GM18499 (cell line): ENCODE results near the gene CABLES1.
"Not testable (repeated sequence)": the region's sequence is repeated elsewhere in the genome, so short reads cannot be mapped to it uniquely, and the experiment has no call there.

Experiments
- ATAC-seq: cut with Tn5 transposase; IDR thresholded peaks from one replicate; pipeline ENCODE4 v1.9.1; 2021; ENCODE audit warnings: moderate number of reproducible peaks; ENCODE audit not compliant: insufficient read depth, unreplicated experiment

Gene CABLES1

GRCh38 chr18:23279931-23280330 lies 144.6 kb downstream of the CABLES1 start:
- no peak for ATAC-seq

DNA sequence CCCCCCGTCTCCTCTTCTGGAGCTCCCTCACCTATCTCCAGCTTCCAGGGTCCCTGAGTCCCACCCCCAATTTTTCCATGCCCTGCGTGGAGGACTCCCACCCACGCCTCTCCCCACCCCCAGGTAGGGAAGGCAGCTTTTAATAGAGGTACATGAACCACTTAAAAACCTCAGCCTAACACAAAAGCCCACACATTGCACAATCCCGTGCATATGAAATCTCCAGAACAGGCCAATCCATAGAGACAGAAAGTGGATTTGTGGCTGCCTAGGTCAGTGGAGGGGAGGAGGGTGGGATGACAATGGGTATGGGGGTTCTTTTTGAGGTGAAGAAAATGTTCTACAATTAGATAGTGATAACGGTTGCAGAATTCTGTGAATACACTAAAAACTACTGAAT lies 145.6 kb downstream of the CABLES1 start:
- no peak for ATAC-seq

GRCh38 chr18:23281626-23282436 lies 146.5 kb downstream of the CABLES1 start:
- no peak for ATAC-seq

- ATAC-seq = no peak
Measured at GRCh38 chr18:23282437-23282781, 147.1 kb downstream of the CABLES1 start.

DNA sequence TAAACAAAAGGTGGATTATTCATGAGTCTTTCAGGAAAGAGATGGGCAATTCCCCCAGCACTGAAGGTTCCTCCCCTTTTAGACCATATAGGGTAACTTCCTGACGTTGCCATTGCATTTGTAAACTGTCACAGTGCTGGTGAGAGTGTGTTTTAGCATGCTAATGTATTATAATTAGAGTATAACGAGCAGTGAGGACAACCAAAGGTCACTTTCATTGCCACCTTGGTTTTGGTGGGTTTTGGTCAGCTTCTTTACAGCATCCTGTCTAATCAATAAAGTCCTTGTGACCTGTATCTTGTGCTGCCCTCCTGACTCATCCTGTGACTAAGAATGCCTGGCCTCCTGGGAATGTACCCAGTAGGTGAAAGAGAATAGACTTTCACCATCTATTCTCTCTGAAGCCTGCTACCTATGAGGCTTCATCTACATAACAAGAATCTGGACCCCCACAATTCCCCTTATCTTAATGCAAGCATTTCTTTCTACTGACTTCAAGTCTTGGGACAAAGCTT lies 148.7 kb downstream of the CABLES1 start:
- ATAC-seq = peak; percentile 82

DNA sequence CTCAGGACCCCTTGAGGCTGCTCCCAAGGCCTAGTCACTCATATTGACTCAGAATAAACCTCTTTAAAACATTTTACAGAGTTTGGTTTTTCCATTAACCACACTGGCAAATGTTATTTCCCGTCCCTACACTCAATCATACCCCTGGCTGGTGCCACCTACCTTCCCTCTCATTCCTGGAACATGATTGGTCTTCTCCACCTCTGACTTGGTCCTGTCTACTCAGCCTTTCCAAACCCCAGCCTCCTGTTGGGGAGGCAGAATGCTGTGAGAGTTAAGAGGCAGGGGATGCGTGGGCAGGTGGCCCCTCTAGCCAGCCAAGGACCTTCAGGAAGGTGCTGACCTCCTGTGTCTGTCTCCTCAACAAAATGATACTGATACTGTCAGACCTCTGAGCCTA lies 149.3 kb downstream of the CABLES1 start:
- no peak for ATAC-seq

DNA sequence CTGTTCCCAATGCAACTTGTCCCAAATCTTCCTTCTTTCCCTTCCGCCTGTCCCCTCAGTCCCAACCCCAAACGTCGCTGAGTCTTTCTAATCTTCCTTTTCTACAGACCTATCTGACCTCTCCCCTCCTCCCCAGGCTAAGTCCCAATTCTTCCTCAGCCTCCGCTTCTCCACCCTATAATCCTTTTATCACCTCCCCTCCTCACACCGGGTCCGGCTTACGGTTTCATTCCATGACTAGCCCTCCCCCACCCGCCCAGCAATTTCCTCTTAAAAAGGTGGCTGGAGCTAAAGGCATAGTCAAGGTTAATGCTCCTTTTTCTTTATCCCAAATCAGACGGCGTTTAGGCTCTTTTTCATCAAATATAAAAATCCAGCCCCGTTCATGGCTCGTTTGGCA lies 150.3 kb downstream of the CABLES1 start:
- not testable (repeated sequence) for ATAC-seq

DNA sequence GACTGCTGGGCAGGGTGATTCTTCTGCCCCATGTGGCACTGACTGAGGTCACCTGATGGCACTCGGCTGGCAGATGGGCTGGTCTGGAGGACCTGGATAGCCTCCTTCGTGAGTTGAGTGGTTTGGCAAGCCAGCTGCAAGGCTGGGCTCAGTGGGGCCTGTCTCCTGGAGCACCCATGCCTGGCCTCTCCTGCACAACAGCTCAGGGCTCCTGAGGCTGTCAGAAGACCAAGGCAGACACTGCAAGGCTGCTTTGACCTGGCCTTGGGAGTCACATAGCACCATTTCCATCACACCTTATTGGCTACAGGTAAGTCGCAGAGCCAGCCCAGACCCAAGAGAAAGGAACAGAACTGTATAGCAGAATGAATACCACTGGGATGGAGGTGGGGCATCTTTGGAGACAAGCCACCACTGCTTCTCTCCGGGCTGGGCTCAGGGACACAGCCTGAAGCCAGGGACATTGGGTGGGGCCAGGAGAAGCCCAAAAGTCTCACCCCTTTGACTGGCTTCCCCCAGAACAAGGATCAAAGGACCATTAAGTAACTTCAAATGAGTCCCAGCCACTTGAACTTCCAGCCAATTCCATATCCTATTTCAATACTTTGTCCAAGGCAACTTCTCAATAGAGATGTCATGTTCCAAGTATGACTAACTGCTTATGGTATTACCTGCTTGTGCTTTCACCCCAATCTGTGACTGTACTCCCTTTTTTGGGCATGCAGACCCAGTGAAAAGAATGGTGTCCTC lies 156.3 kb downstream of the CABLES1 start:
- no peak for ATAC-seq

DNA sequence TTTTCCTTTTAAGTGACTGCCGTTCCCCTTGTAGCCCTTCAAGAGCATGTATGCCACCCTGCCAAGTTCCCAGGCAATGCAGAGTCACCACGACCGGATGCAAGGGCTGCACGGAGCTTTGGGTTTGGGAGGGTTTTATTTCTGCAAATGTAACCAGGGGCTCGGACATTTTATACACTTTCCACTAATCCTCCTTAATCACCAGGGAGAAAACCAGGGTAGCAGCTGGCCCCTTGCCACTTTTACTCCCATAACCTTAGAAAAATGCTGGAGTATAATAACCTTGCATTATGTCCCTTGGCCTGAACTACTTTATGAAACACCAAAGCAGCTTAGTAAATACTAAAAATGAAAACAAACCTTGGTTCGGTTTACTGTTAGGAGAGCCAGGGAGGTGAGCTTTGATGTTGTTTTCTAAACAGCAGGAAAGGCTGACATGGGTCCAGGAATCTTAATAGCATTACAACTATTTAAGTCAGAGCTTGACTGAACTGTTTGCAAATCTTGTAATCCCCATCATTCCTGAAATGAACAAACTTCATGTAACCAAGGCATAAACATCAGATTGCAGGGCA lies 165.0 kb downstream of the CABLES1 start:
- ATAC-seq = no peak

- ATAC-seq = no peak
Measured at GRCh38 chr18:23301972-23302371, 166.7 kb downstream of the CABLES1 start.

- ATAC-seq = no peak
Measured at GRCh38 chr18:23302511-23302850, 167.2 kb downstream of the CABLES1 start.

- ATAC-seq = no peak
Measured at GRCh38 chr18:23302851-23303527, 167.7 kb downstream of the CABLES1 start.

- ATAC-seq = peak; percentile 63
Measured at GRCh38 chr18:23306822-23307221, 171.5 kb downstream of the CABLES1 start.

DNA sequence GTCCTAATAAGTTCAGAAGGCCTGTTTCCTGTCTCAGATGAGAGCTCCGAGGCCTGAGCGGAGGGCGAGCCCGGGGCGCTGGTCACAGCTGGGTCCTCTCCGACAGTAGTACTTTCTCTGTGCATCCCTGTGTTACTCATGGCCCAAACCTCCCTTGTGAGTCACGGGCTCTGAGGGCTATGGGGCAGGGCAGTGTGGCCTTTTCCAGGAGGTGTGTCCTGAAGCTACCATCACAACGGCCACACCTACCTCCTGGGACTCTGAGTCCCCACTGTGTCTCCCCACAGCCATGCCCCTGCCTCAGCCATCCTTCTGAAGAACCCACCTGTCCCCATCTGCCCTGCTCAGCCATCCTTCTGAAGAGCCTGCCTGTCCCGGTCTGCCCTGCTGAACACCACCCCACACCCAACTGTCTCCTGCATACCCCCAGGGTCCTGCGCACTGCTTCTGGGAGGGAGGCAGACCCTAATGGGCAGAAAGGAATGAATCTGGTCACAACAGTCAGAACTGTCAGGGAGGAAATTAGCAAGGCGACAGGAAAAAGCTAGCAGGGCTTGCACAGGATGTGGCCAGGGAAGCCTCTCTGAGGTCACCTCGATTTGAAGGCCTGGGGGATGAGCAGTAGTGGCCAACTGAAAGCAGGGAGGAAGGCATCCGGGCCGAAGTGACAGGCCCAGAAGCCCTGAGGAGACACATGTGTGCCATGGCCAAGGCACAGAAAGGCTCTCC lies 172.4 kb downstream of the CABLES1 start:
- no peak for ATAC-seq
